Neural crest cell (in vitro differentiated cells): ENCODE data around the gene NINJ1. TPM values are rescaled to one million over a fixed set of nuclear protein-coding genes. Genes with fewer than 3 reads are reported as not detected.

Source experiments
- DNase-seq: peaks from one replicate; pipeline ENCODE4 v3.0.0; 2021; ENCODE audit warnings: low read depth, mixed read lengths, low spot score
- H3K27ac Mint-ChIP-seq: one replicate; pipeline ENCODE4 v1.8.0; 2021; ENCODE audit warnings: mild to moderate bottlenecking, mixed read lengths; ENCODE audit not compliant: unreplicated experiment
- H3K27me3 Mint-ChIP-seq: 2 replicates; pipeline ENCODE4 v1.8.0; 2021; ENCODE audit warnings: low read depth, mild to moderate bottlenecking, mixed read lengths
- H3K36me3 Mint-ChIP-seq: 2 replicates; pipeline ENCODE4 v1.8.0; 2021; ENCODE audit warnings: low read depth, mild to moderate bottlenecking, mixed read lengths
- H3K4me1 Mint-ChIP-seq: 2 replicates; pipeline ENCODE4 v1.8.0; 2021; ENCODE audit warnings: mixed read lengths
- H3K4me3 Mint-ChIP-seq: one replicate; pipeline ENCODE4 v1.8.0; 2021; ENCODE audit warnings: mild to moderate bottlenecking, mixed read lengths
- H3K9me3 Mint-ChIP-seq: 2 replicates; pipeline ENCODE4 v1.8.0; 2021; ENCODE audit warnings: mixed read lengths
- total RNA-seq: library from RNA; stranded (reverse); gene quantifications from 2 replicates; pipeline ENCODE4 v1.2.1, GENCODE V29; 2021
- TF ChIP-seq, protein P1 (sequence below): fragments of 200-600 bp; sonication (generic); conservative IDR thresholded peaks from 2 replicates; pipeline ENCODE4 v1.5.0; 2021; ENCODE audit warnings: antibody characterized with exemption, mild to moderate bottlenecking

The NINJ1 gene
- total RNA-seq, 1 donor from 2014 or later = 17.8 TPM

DNA sequence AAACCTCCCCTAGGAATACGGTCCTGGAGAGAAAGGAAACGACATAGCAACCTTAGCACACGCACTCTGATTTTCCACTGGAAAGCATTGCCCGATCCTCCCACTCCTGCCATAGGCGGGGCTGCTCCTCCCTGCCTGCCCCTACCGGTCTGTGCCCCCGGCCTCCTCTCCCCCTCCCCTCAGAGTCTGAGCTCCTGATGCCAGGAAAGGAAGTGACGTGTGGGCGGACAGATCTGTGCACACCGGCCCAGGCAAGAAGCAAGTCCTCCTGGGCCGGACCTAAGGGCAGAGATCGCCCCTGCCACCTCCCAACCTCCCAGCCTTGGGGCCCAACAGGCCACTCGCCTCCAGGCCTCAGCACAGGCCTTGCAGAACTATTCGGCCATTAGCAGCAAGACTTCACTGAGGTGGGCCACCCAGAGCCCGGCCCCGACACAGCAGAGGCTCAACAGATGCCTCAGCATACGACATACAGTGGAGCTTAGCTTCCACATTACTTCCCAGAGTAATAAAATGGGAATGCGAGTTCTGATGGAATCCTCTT lies 7.2 kb downstream of the NINJ1 start:
- H3K9me3 Mint-ChIP-seq = no peaks in the 10 kb centered on the region
- no peaks in the 10 kb centered on the region for H3K36me3 Mint-ChIP-seq
- H3K4me3 Mint-ChIP-seq = no peak overlapping the region
- peaks cover 22% of the 10 kb centered on the region for H3K4me1 Mint-ChIP-seq
- H3K27ac Mint-ChIP-seq = peak overlapping the region; percentile 35
- TF ChIP-seq, protein P1, sequence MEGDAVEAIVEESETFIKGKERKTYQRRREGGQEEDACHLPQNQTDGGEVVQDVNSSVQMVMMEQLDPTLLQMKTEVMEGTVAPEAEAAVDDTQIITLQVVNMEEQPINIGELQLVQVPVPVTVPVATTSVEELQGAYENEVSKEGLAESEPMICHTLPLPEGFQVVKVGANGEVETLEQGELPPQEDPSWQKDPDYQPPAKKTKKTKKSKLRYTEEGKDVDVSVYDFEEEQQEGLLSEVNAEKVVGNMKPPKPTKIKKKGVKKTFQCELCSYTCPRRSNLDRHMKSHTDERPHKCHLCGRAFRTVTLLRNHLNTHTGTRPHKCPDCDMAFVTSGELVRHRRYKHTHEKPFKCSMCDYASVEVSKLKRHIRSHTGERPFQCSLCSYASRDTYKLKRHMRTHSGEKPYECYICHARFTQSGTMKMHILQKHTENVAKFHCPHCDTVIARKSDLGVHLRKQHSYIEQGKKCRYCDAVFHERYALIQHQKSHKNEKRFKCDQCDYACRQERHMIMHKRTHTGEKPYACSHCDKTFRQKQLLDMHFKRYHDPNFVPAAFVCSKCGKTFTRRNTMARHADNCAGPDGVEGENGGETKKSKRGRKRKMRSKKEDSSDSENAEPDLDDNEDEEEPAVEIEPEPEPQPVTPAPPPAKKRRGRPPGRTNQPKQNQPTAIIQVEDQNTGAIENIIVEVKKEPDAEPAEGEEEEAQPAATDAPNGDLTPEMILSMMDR = no peak
- DNase-seq = no peak
- no peaks in the 10 kb centered on the region for H3K27me3 Mint-ChIP-seq

DNA sequence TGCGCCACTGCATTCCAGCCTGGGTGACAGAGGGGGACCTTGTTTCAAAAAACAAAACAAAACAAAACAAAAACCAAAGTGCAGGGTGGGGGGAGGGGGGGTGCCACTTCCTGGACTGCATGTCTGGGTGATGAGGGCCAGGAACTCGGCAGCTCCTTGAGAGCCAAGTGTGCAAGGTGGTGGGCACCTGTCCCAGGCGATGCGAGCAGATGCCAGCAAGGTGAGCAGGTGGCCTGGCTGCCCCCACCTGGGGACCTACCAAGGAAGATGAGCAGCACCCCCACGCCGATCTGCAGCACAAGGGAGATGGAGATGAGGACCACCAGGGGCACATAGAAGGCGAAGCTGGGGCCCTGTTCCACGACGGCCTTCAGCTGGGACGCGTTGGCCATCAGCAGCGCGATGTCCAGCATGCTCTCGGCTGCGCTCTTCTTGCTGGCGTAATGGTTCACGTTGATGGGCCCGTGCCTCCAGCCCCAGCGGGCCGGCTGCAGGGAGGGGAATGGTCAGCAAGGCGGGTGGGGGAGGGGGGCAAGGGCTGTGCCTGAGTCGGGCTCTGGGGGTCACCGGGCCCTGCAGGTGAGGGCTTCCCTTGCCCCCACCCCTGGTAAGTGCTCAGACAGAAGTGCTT lies 7.8 kb downstream of the NINJ1 start:
- peak overlapping the region; percentile 22 for H3K27ac Mint-ChIP-seq
- H3K36me3 Mint-ChIP-seq = no peaks in the 10 kb centered on the region
- H3K4me3 Mint-ChIP-seq = no peak overlapping the region
- no peaks in the 10 kb centered on the region for H3K9me3 Mint-ChIP-seq
- H3K27me3 Mint-ChIP-seq = no peaks in the 10 kb centered on the region
- peaks cover 22% of the 10 kb centered on the region for H3K4me1 Mint-ChIP-seq
- TF ChIP-seq, protein P1 = no peak
- no peak for DNase-seq

DNA sequence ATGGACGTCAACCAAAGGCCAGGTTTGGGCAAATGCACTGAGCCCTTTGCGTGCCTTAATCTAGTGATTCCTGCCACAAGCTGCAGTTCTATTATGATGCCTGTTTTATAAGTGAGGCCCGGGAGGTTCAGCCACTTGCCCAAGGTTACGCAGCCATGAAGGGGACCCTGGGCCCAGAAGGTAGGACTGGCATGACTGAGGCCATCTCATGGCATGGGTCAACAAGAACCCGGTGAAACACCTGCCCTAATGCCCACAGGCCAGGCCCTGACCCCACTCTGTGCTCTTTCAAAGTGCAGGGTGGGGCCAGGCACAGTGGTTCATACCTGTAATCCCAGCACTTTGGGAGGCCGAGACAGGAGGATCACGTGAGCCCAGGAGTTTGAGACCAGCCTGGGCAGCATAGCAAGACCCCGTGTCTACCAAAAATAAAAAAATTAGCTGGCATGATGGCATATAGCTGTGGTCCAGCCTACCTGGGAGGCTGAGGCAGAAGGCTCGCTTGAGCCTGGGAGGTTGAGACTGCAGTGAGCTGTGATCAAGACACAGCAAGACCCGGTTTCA lies 8.6 kb downstream of the NINJ1 start:
- H3K4me3 Mint-ChIP-seq = no peak overlapping the region
- H3K9me3 Mint-ChIP-seq = no peaks in the 10 kb centered on the region
- H3K27ac Mint-ChIP-seq = no peak overlapping the region
- no peaks in the 10 kb centered on the region for H3K27me3 Mint-ChIP-seq
- TF ChIP-seq, protein P1 = no peak
- H3K36me3 Mint-ChIP-seq = no peaks in the 10 kb centered on the region
- DNase-seq = no peak
- peaks cover 22% of the 10 kb centered on the region for H3K4me1 Mint-ChIP-seq

DNA sequence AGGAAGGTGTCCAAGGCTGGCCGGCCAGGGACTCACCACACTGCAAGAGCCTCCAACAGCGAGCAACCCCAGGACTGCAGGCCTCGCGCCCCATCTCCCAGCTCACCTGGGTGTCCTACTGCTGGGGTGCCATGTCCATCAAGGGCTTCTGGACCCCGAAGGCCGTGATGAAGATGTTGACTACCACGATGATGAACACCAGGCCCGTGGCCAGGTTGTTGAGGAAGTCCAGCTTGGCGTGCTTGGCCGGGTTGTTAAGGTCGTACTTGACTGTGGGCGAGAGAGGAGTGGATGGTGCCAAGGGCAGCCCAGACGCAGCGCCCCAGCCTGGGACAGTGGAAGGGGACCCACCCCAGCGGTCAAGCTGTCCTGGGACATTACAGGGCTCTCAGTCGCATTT lies 9.3 kb downstream of the NINJ1 start:
- no peak overlapping the region for H3K4me3 Mint-ChIP-seq
- H3K4me1 Mint-ChIP-seq = peaks cover 22% of the 10 kb centered on the region
- TF ChIP-seq, protein P1 = no peak
- no peaks in the 10 kb centered on the region for H3K36me3 Mint-ChIP-seq
- no peaks in the 10 kb centered on the region for H3K27me3 Mint-ChIP-seq
- DNase-seq = no peak
- H3K27ac Mint-ChIP-seq = no peak overlapping the region
- no peaks in the 10 kb centered on the region for H3K9me3 Mint-ChIP-seq

DNA sequence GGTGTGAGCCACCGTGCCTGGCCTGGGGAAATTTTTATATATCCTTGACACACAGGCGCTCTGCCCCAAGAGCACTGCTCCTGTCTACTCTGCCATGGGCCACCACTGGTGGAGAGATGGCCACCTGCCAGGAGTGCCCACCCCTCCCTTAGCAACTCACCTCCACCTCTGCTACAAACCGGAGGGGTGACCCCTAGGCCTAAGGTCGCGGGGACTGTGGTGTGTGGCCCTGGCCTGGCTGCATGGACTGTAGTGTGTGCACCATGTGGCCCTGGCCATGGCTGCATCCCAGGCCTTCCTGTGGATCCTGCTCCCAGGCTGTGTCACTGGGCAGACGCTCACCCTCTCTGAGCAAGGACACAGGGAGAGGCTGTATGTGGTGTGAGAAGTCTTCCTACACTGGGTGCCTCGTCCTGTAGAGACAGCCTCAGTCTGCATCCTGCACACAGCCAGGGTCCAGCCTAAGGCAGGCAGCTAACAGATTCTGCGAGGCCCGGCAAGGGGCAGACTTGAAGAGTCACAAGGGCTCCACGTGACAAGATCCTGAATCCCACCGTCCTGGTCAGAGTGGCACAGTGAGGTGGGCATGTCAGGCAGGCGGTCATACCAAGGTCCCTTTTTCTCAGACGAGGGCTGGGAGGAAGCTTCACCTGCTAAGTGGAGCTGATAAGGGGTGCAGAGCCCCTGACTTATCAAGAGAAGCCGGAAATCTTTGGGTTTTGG lies 10.3 kb downstream of the NINJ1 start:
- Mint-ChIP-seq H3K27me3 (no peaks in the 10 kb centered on the region), H3K9me3 (no peaks in the 10 kb centered on the region), H3K36me3 (no peaks in the 10 kb centered on the region), H3K4me3 (no peak overlapping the region), H3K4me1 (peaks cover 20% of the 10 kb centered on the region), H3K27ac (no peak overlapping the region)
- DNase-seq = no peak
- TF ChIP-seq, protein P1 = no peak
